ENCODE results near the gene SLC6A1. TPM values are rescaled to one million over a fixed set of nuclear protein-coding genes. Genes with fewer than 3 reads are reported as not detected.

The SLC6A1 gene
- total RNA-seq, 1 donor from 2014 or later: not detected

- DNase-seq (ENCODE audit: low read depth): no peak
- peaks cover 7% of the 10 kb centered on the region for H3K27me3 ChIP-seq (ENCODE audit: control insufficient read depth, insufficient read depth, low read length)
- no peak for TF ChIP-seq CTCF (IDR thresholded peaks at IDR 0.05; ENCODE audit: insufficient read depth, low read length, poor library complexity, severe bottlenecking)
- no peaks in the 10 kb centered on the region for H3K36me3 ChIP-seq (ENCODE audit: control insufficient read depth, insufficient read depth, low read length)
- H3K4me3 ChIP-seq (ENCODE audit: low read depth, low read length): no peak overlapping the region
These were observed 86.4 kb downstream of the SLC6A1 start for GRCh38 chr3:11078826-11079515.

GRCh38 chr3:11080492-11080891 lies 87.9 kb downstream of the SLC6A1 start:
- no peaks in the 10 kb centered on the region for H3K36me3 ChIP-seq (ENCODE audit: control insufficient read depth, insufficient read depth, low read length)
- TF ChIP-seq CTCF (IDR thresholded peaks at IDR 0.05; ENCODE audit: insufficient read depth, low read length, poor library complexity, severe bottlenecking): no peak
- no peak overlapping the region for H3K4me3 ChIP-seq (ENCODE audit: low read depth, low read length)
- peaks cover 7% of the 10 kb centered on the region for H3K27me3 ChIP-seq (ENCODE audit: control insufficient read depth, insufficient read depth, low read length)
- DNase-seq (ENCODE audit: low read depth): no peak

GRCh38 chr3:11084098-11084497 lies 91.5 kb downstream of the SLC6A1 start:
- Histone ChIP-seq H3K4me3 (ENCODE audit: low read depth, low read length) (no peak overlapping the region), H3K27me3 (ENCODE audit: control insufficient read depth, insufficient read depth, low read length) (no peaks in the 10 kb centered on the region)

GRCh38 chr3:11084677-11085076 lies 92.1 kb downstream of the SLC6A1 start:
- no peak for DNase-seq (ENCODE audit: low read depth)

More at GRCh38 chr3:11084098-11084497, 91.5 kb downstream of the SLC6A1 start:
- TF ChIP-seq CTCF (IDR thresholded peaks at IDR 0.05; ENCODE audit: insufficient read depth, low read length, poor library complexity, severe bottlenecking): no peak
- H3K36me3 ChIP-seq (ENCODE audit: control insufficient read depth, insufficient read depth, low read length): no peaks in the 10 kb centered on the region
- no peak for DNase-seq (ENCODE audit: low read depth)

GRCh38 chr3:11085093-11085840 lies 92.7 kb downstream of the SLC6A1 start:
- no peak for TF ChIP-seq CTCF (IDR thresholded peaks at IDR 0.05; ENCODE audit: insufficient read depth, low read length, poor library complexity, severe bottlenecking)
- no peak for DNase-seq (ENCODE audit: low read depth)
- Histone ChIP-seq H3K4me3 (ENCODE audit: low read depth, low read length) (no peak overlapping the region), H3K36me3 (ENCODE audit: control insufficient read depth, insufficient read depth, low read length) (no peaks in the 10 kb centered on the region), H3K27me3 (ENCODE audit: control insufficient read depth, insufficient read depth, low read length) (no peaks in the 10 kb centered on the region)

More at GRCh38 chr3:11084677-11085076, 92.1 kb downstream of the SLC6A1 start:
- no peak for TF ChIP-seq CTCF (IDR thresholded peaks at IDR 0.05; ENCODE audit: insufficient read depth, low read length, poor library complexity, severe bottlenecking)
- H3K36me3 ChIP-seq (ENCODE audit: control insufficient read depth, insufficient read depth, low read length): no peaks in the 10 kb centered on the region
- H3K27me3 ChIP-seq (ENCODE audit: control insufficient read depth, insufficient read depth, low read length): no peaks in the 10 kb centered on the region
- H3K4me3 ChIP-seq (ENCODE audit: low read depth, low read length): no peak overlapping the region
